ENCODE measurements around the gene BRD3OS.

Gene BRD3OS, protein sequence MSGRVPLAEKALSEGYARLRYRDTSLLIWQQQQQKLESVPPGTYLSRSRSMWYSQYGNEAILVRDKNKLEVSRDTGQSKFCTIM

DNA sequence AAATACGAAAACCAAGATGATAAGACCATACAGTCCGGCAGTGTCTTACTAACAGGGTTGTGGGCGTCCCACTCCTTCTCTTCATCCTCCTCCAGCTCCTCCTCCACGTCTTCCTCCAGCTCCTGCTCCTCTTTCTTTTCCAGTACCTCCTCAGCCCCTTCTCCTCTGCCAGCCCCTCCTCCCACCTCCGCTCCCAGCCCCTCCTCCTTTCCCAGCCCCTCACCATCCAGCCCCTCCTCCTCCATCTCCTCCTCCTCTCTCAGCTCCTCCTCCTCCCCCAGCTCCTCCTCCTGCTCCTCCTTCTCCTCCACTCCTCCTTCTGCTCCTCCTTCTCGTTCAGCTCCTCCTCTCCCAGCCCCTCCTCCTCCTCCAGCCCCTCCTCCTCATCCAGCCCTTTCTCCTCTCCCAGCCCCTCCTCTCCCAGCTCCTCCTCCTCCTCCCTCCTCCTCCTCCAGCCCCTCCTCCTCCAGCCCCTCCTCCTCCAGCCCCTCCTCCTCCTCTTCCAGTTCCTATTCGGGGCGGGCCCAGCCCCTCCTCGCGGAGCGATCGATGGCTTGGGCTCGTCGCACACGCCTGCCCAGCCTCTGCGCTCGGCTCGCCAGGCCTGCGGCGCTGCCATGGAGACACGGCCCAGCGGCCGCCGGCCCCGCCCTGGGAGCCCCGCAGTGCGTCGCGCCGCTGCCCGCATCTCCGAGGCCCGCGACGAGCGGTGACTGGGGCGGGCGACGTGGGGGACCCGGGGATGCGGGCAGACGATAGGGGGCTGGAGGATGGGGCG is at the start of gene BRD3OS:
Gene BRD3OS, plus strand, starts transcription at position 654 of the 778 bp plus-strand sequence. CDS start 1,267 bp downstream, outside the sequence.
- peak; percentile 87 for DNase-seq (ENCODE audit: low spot score)

DNA sequence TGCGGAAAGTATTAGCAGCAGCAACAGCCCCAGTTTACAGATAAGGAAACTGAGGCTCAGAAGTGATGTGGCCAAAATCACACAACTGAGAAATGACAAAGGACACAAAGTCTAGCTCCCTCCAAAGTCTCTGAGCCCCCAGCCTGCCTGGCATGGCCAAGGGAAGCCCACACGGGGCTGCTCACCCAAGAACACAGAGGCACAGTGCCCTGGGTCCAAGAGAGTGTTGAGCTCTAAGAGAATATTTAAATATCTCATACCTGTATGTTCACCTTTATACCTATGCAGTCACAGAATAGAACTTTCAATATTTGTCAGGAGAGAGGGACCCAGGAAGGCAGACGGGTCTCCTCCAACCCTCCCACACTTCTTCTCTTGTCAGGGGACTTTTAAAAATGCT is 49.8 kb upstream of the BRD3OS start:
- no peak for DNase-seq (ENCODE audit: low spot score)

DNA sequence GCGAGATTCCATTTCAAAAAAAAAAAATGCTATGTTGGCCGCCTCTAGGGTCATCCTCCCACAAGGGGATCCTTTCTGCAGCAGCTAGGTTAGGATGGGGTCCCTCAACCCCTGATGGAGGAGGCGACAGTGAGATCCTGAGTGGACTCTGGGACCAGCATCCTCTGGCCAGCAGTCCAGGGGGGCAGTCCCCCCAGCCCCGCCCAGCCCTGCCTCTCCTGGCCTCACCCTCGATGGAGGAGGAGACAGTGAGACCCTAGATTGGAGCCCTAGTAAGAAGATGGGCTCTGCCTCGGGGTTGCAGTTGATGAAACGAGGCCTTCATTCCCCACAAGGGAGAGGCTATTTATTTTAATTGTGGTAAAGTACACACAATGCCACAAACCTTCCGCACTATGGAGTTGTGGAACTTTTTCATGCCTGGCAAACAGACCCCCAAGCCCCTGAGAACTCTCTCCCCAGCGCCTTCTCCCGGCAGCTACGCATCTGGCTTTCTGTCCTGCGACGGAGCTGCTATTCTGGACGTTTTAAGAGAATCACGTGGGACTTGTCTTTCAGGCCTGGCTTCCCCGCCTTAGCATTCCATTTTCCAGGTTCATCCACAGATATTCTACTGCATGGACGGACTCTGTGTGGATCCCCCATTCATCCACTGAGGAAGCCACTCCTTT is 49.0 kb upstream of the BRD3OS start:
- DNase-seq (ENCODE audit: low spot score), result no peak

DNA sequence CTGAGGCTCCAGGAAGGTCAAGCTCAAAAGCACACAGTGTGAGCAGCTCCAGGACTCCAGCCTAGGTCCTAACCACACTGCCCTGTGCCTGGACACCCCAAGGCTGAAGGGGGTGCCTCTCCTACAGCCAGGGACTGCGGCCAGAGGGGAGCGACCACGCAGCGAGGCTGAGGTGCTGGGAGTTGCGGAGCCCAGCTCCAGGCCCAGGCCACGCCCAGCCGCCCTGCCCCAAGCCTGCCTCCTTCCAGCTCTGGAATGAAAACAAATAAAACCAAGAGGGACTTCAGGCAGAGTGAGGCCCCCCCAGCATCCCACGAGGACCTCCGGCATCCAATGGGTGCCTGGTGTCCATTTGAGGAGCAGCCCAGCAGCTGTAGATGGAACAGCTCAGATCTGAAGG is 48.4 kb upstream of the BRD3OS start:
- no peak for DNase-seq (ENCODE audit: low spot score)

DNA sequence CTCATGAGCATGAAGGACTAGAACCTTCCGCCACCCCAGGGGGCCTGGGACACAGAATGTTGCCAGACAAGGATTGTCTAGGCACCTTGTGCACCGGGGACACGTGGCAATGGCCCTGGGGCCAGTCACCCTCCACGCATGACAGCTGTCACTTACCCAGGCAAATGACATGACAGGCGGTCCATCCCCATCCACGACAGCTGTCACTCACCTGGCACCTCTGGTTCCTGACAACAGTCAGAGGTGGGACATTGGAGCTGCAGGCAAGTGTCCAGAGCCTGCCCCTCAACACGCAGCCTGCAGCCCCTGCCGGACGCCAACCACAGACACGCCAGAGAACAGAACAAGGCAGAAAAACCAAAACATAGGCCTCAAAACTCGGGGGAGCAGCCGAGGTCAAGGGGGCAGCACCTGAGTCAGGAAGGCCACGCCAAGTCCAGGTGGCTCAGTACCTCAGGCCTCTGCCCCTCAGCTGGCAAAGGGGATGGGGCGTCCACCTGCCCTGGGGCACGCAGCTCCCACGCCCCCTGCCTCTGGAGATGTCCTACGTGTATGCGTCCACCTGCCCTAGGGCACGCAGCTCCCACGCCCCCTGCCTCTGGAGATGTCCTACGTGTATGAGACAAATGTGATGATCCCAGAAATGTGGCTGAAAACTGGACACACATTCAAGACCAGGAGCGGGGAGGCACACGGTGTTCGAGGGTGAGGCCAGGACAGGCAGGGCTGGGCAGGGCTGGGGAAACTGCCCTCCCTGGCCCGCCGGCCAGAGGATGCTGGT is 47.7 kb upstream of the BRD3OS start:
- DNase-seq (ENCODE audit: low spot score), result no peak

DNA sequence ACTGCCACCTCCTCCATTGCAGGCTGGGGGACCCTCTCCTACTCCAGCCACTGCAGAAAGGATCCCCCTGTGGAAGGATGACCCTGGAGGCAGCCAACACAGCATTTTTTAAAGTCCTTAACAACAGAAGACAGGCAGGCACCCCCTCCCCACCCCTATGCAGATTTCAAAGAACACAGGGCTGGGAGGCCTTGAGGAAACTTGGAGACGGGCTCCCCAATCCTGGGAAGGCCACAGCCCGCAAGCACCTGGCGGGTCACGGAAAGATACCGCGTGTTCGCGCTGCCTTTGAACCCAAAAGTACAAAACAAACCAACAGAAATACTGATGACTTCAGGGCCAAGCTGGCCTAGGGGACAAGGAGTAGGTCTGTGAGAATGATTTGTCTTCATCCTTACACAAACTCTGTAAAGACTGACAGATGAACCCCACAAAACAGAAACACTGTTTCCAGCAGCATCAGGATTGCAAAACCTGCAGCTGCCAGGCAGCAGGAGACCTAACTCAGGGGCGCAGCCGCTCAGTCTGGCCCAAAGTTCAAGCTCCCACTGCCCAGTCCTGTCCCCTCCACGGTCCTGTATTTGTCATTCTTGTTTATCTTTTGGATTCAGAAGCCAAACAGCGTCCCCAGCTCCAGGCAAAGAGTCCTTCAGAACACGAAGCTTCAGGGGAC is 46.9 kb upstream of the BRD3OS start:
- no peak for DNase-seq (ENCODE audit: low spot score)

DNA sequence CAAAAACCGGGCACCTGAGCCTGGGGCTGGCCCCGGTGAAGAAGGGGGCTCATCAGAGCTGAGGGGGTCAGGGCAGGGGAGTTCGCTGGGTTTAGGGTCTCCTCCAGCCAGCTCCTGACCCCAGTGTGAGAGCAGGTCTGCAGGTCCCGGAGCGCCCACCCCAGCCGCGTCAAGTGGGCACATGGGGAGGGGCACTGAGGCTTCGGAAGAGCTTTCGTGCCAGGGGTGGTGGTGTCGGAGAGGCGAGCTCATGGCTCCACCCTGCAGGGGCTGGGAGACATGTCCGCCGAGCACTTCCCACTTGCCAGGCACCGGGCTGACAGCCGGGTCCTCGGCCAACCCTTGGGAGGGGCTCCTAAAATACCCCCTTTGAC is 46.4 kb upstream of the BRD3OS start:
- no peak for DNase-seq (ENCODE audit: low spot score)

DNA sequence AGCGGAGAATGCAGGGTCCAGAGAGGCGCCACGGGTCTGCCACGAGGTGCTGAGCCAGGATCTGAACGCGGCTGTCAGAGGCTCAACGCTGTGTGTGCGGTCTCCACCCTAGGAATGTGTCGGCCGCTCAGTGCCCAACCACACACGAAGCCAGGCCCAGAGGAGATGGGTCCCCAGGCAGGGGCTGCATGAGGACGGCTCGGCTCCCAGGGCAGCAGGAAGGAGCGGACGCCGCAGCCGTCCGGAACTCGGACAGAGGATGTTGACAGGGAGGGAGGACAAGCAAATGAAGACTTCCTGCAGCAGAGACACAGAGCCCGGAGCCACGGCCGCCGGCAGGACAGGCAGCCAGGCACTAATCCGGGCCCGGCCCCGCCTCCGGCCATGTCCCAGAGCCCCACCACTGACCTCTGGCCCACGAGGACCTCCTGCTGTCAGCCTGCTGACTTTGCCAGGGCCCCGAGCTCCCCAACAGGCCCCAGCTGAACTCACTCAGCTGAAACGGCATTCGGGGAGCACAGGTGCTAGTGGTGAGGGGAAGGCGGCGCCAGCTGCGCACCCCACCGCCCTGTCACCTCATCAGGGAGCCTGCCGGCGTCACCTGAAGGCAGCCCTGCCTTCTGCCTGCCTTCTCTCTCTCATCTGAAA is 45.9 kb upstream of the BRD3OS start:
- DNase-seq (ENCODE audit: low spot score), result no peak

DNA sequence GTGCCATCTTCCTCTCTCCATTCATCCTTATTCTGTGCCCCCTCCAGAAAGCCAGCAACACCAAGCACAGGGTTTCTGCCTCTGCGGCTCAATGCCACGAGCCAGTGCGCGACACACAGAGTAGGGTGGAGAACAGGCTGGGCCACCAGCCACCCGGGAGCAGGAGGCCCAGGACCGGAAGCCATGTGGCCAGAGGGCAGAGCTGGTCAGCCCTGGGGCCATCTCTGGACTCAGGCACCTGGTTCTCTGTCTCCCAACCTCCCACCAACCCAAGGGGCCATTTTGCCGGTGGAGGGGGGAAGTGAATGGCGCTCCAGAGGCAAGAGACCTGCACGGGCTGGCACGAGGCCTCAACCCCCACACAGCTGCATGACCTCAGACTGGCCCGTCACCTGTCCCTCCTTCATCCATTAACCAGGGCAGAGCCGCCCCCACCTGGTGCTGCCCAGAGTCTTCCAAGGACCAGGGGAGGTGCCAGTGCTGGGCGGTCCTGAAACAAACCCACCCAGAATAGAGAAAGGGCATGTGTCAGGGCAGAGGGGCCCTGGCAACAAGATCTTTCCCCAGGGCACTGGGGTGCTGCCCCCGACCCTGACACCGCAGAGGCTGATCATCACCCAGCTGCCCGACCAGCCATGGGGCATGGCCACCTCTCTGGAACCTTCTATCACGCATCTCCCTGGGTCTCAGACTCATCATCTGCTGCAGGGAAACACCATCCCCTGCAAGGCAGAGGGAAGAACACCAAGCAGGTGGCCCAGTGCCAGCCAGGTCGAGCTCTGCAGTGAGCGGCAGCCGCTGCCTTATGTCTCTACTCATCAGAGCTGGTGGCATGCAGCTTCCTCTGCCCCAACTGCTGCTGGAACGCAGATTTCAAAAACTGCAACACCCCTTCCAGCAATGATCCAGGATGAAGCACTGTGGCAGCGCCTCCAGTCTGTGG is 45.1 kb upstream of the BRD3OS start:
- DNase-seq (ENCODE audit: low spot score), result no peak

DNA sequence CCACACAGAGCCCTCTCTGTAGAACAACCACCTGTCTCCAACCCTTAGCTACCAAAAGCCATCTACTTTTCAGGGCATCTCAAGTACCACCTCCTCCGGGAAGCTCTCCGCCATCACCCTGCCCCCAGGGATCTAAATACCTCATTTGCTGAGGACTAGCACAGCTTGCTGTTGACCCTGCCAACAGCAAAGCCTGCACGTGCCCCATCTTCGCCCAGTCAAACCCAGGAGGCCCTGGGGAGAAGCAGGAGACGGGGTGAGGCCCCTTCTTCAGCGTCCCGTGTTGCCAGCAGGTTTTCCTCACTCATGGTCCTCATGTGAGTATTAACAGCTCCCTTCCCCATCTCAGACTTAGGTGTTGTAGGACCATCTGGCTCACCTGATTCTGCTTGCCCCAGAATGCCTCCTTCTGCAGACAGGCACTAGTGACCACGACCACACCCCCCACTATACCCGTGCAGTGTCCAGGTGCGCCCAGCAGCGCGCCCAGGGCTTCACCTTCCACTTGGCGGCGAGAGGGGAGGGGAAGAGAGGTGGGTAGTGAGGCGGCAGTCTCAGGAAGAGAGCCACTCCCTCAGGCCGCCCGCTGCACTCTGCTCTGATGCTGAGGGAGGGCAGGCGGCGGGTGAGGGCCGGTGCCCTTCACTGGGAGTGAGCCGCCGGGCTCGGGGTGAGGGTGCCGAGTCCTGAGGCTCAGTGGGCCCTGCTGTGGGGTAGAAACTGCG is 44.3 kb upstream of the BRD3OS start:
- DNase-seq (ENCODE audit: low spot score), result no peak

DNA sequence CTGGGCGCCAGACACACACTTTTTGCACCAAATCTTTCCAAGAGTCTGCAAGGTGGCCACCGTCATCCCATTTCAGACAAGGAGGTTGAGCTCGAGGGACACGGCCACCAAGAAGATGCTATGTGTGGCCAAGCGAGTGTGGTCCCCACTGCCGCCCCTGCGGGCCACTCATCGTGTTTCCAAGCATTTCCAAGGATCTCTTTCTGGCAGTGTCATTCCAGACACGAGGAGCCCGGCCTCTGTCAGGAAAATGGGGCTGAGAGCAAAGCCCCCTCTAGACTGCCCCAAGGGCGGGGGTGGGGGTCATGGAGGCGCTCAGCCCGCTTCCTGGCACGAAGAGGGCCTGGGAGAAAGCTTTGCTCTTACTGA is 43.7 kb upstream of the BRD3OS start:
- DNase-seq (ENCODE audit: low spot score), result no peak

DNA sequence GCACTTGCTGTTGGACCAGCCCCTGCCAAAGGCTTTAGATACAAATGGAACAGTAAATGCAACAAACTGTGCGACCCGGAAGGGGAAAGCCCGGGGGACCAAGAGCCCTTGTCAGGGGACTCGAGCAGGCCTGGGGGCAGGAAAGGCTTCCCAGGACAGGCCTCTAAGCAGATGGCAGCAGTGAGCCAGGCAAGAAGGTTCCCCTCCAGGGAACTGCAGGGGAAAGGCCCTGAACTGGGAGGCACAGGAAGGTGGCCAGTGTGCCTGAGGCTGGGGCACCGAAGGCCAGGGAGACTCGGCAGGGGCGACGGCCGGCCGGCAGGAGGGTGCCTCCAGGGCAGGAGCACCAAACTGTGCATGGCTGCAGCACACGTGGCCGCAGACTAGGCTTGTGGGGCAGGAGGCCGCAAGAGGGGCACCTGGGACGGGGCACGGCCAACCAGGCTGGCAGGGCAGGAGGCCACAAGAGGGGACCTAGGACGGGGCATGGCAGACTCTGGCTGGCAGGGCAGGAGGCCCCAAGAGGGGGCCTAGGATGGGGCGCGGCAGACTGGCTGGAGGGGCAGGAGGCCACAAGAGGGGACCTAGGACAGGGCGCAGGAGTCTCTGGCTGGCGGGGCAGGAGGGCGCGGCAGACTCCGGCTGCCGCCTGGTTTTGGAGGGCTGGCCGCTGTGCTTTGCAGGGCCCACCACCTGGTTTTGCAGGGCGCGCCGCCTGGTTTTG is 43.2 kb upstream of the BRD3OS start:
- DNase-seq (ENCODE audit: low spot score), result no peak

DNA sequence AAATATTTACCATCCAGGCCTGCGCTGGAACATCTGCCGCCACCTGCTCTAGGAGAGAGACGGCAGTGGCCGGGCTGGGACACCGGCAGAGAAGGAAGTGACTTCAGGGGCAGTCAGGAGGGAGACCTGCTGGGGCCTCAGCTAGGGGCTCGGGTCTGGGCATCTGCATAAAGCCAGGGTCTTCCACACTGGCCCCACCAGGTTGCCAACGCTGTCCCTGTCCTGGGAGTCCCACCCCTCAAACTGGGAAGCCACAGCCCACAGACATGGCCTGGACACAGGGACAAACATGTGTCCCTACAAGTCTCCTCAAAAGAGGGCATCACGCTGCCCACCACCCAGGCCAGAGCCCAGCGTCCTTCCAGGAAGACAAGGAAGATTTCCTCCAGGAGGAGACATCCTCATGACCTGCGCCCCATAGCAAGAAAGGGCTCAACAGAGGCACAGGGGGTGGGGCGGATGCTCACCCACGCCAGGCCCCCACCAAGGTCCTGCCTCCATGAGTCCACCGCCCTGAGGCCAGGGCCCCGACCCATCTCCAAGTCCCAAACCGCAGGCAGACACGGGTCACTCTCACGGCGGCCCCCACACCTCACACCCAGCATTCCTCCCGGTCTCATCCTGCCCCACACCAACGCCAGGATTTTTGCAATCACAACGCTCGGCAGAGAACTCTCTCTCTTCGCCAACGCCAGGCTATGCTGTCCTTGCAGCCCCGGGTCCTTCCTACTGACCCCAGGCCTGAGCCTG is 42.1 kb upstream of the BRD3OS start:
- DNase-seq (ENCODE audit: low spot score), result no peak

DNA sequence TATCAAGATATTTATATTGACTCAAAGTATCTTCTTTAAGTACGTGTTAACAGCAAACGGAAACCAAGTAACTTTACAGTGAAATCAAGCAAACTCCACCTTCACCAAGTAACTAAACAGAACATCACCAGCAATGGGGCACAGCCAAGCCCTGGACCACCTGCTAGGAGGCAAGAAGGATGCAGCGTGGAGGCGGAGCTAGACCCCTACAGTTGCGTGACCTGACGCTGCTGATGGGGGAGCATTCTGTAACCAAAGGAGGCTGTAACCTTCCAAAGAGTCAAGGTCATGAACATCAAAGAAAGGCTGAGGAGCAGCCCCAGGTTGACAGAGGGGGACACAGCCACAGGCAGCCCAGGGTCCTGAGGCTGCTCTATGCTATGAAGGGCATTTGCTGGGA is 39.2 kb upstream of the BRD3OS start:
- no peak for DNase-seq (ENCODE audit: low spot score)

DNA sequence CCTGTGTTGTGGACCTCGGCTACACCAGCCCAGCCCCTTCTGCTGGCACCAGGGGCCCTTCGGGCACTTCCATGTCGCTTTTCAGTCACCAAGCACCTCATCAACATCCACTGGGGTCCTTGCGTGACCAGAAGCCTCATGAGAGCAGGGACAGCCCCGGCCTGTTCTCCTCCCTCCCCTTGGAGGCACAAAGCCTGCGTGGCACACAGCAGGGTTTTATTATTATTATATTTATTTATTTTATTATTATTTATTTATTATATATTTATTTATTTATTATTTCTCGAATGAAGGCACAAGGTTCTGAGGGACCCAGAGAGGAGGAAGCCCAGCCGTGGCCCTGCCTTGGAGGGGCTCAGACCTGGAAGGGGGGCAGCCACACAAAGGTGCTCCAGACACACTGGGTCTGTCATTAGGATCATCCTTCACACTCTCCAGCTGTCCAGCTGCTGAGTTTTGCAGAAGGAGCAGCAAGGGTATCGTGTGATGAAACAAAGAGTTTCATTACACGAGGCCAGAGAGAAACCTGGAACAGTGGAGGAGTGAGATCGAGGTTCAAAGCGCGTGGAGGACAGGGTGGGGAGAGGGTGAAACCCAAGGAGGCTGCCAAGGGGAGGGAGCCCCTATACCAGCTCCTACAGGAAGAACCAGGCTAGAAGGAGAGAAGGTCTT is 38.4 kb upstream of the BRD3OS start:
- no peak for DNase-seq (ENCODE audit: low spot score)

DNA sequence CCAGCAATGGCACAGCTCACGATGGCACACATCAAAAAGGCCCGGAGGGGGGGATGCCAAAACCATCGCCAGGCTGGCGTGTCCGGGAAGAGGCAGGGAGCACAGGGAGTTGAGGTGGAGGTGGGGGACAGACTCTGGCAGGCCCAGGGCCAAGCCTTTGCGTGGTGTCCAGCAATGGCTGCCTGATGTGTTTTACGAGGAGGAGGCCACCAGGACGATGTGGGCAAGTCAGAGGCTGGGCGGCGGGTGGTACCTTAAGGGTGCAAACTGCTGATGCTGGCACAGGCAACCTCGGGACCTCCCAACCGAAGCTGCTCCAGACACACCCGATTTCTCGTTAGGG is 37.9 kb upstream of the BRD3OS start:
- DNase-seq (ENCODE audit: low spot score), result no peak

DNA sequence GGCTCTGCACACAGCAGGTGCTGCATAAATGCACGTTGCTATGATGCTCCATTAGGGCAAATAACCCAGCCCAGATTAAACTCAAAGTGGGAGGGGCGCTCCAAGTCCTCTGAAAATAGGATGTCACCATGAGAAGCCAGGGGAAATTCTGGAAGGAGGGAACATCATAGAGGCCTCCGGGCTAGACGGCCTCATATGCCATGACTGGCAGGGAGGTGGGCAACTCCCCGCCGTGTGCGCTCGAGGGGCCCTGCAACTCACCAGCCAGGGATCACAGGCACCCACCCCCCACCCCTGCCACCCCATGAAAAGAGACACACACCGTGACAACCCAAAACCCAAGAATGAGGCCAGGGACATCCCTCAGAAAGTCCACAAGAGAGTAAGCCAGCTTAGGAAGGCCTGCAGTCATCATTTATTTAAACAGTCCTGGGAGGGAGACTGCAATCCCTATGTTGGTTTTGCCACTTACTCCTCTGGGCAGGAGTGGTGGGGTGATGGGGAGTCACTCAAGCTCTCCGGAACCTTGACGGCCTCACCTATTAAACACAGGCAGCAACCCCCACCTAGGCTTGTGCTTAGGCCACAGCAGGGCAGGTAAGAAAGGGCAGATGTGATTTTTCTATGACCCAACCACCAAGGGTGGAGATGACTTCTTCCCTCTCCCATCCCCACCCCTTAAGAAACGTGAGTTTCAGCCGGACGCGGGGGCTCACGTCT is 37.2 kb upstream of the BRD3OS start:
- DNase-seq (ENCODE audit: low spot score), result no peak

All from RKO (cell line).